Right lobe of liver (tissue), 6 donors: ENCODE data around the gene TCEA3. TPM values are rescaled to one million over a fixed set of nuclear protein-coding genes. Genes with fewer than 3 reads are reported as not detected.

ENCODE experiments used
- ATAC-seq, 4 donors: fragments of 200-7000 bp; cut with Tn5 transposase; one replicate each; pipeline ENCODE4 v1.9.1; 2020; ENCODE audit warnings: mild to moderate bottlenecking in 4 of 4, moderate library complexity in 4 of 4
- DNase-seq, 3 donors: peaks; one replicate each; pipeline ENCODE4 v3.0.0-alpha.2; 2020
- H3K27ac ChIP-seq, 3 donors: fragments of 200-600 bp; one replicate each; pipeline ENCODE4 v1.8.0; 2022
- H3K27me3 ChIP-seq, 2 donors: fragments of 200-600 bp; one replicate each; pipeline ENCODE4 v1.8.0; 2022
- H3K36me3 ChIP-seq, 4 donors: fragments of 200-600 bp; sonication (generic) in 1 of 4; one replicate each; pipeline versions ENCODE4 v1.5.1 to v1.8.0; 2017 to 2022; ENCODE audit warnings: control low read depth in 1 of 4
- H3K4me1 ChIP-seq, 4 donors: fragments of 200-600 bp; sonication (generic) in 1 of 4; one replicate each; pipeline versions ENCODE4 v1.5.1 to v1.8.0; 2017 to 2022; ENCODE audit warnings: control low read depth in 1 of 4
- H3K4me3 ChIP-seq, 3 donors: fragments of 200-600 bp; one replicate each; pipeline ENCODE4 v1.8.0; 2022
- H3K9me3 ChIP-seq, 4 donors: fragments of 200-600 bp; sonication (generic) in 1 of 4; one replicate each; pipeline versions ENCODE4 v1.5.1 to v1.8.0; 2017 to 2022; ENCODE audit warnings: control low read depth in 1 of 4
- CTCF ChIP-seq, 4 donors: fragments of 200-600 bp in 3 of 4; fragments of 450-650 bp in 1 of 4; IDR thresholded peaks; one replicate each; pipeline versions ENCODE4 v1.5.1 to v1.8.0; 2016 to 2022; ENCODE audit warnings: antibody characterized with exemption in 4 of 4, mild to moderate bottlenecking in 2 of 4
- POLR2A ChIP-seq: fragments of 450-650 bp; IDR thresholded peaks from one replicate; pipeline ENCODE4 v1.6.1; 2017; ENCODE audit warnings: antibody characterized with exemption, mild to moderate bottlenecking
- WGBS: methylation state at CpG from one replicate; pipeline ENCODE4 v1.1.6; 2018; ENCODE audit warnings: low coverage, low lambda C conversion rate; ENCODE audit not compliant: insufficient coverage; ENCODE audit errors: missing lambda C conversion rate; 5-methylcytosine and 5-hydroxymethylcytosine counted together
- intact Hi-C, 2 donors: fragments of 100-400 bp; cut with DNase I; formaldehyde crosslinking; loops; one replicate each; pipeline versions ENCODE4 v1.11.2 to v1.14.1; 2022
- total RNA-seq, 6 experiments: library from RNA; depleted of rRNA in 2 of 6; stranded (reverse); fragments of >200 nt in 2 of 6; fragmentation: NEBNext Ultra II Directional in 3 of 6; extraction: Animal tissue kit (Norgen Biotek cat#: 25700) in 3 of 6; gene quantifications; one replicate each; pipeline versions ENCODE4 v1.1.0 to v1.2.4, GENCODE V29; 2016 to 2023
- donor health status: DM: no; HTN: yes; CAD: no.
- donor health status: DM: no; HTN: no; CAD: no.
- donor health status: DM: no; HTN: no; CAD: no.
- donor health status: DM: no; HTN: yes; CAD: no.
- donor health status: DM: no; HTN: yes; CAD: no.

Gene TCEA3
- total RNA-seq, 6 experiments from 2014 or later, result 53.3 to 94.0 (median 63.2) TPM

DNA sequence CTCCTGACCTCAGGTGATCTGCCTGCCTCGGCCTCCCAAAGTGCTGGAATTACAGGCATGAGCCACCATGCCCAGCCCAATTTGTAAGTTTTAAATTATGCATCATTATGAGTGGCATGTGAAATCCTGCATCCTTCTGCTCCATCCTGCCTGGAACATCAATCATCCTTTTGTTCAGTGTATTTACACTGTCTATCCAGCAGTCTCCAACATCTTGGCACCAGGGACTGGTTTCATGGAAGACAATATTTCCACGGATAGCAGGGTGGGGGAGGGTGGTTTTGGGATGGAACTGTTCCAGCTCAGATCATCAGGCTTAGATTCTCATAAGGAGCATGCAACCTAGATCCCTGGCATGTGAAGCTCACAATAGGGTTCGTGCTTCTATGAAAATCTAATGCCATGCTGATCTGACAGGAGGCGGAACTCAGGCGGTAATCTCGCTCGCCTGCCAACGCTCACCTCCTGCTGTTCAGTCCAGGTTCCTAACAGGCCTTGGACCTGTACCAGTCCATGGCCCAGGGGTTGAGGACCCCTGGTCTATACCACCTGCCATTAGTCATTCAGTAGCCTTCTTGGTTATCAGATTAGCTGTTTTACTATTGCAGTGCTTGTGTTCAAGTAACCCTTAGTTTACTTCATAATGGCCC, 22.2 kb upstream of the TCEA3 start:
- no peak for DNase-seq
- no peak overlapping the region for H3K4me3 ChIP-seq
- 61% methylated on average over 3 of the region's 8 CpGs for WGBS
- H3K9me3 ChIP-seq, result no peaks in the 10 kb centered on the region
- TF ChIP-seq POLR2A, result no peak
- no peak for TF ChIP-seq CTCF (IDR thresholded peaks at IDR 0.05)
- no peaks in the 10 kb centered on the region for H3K27me3 ChIP-seq
- intact Hi-C loops, result no loop called here
- no peak for ATAC-seq
- H3K27ac ChIP-seq, result no peak overlapping the region
- peaks cover 0 to 5% (median 0%) of the 10 kb centered on the region in 4 donors for H3K36me3 ChIP-seq
- peaks cover 0 to 45% (median 9%) of the 10 kb centered on the region in 4 donors for H3K4me1 ChIP-seq

DNA sequence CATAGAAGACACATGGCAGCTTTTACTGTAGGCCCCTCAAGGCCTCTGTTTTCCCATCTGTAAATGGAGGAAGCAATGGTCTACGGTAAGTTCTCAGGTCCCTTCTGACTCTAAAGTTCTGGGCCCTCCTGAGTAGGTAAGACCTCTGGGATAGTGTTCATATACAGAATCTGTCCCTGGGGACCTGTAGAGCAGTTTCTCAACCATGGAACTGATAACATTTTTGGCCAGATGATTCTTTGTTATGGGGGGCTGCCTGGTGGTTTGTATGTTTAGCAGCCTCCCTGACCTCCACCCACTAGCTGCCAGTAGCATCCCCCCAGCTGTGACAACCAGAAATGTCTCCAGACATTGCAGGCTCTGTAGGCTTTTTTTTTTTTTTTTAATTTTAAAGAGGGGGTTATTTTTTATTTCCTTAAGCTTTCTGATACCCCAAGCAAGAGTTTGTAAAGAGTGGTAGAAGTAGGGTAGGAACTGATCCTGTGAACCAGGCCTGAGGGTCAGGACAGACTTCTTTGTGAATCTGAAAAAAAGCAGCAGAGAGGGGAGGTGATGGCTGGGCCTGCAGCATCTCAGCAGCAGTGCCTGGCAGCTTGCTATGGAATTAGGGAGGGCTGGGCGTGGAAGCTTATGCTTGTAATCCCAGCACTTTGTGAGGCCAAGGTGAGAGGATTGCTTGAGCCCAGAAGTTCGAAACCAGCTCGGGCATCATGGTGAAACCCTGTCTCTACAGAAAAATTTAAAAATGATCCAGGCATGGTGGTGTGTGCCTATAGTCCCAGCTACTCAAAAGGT, 20.2 kb upstream of the TCEA3 start:
- Histone ChIP-seq H3K4me1 (peaks cover 0 to 29% (median 3%) of the 10 kb centered on the region in 4 donors), H3K27ac (peak overlapping the region; percentile 59 to 82 (median 69)), H3K27me3 (no peaks in the 10 kb centered on the region), H3K36me3 (peaks cover 0 to 8% (median 0%) of the 10 kb centered on the region in 4 donors), H3K4me3 (peak overlapping the region; percentile 29 to 56 (median 54)), H3K9me3 (no peaks in the 10 kb centered on the region)
- ATAC-seq (peak; percentile 6 to 66 (median 22)), DNase-seq (no peak)
- TF ChIP-seq POLR2A, result no peak
- TF ChIP-seq CTCF (IDR thresholded peaks at IDR 0.05), result no peak
- 50% methylated on average over 2 of the region's 4 CpGs for WGBS
- intact Hi-C loops, result no loop called here

DNA sequence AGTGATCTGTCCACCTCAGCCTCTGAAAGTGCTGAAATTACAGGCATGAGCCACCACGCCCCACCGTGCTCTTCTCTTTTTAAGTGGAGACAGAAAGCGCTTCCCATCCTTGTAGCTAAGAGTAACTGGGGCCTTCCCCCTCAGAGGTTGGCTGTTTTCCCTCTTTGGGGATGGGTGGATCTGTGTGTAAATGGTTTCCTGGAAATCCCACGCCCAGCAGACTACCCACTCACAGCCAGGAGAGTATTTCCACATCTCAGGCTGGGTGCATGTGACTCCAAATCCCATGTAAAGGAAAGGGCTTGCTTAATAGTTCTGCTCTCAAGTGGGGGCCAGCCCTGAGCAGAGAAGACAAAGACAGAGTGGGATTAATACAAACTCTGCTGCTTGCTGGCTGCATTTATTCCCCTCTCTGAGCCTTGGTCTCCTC, 19.6 kb upstream of the TCEA3 start:
- Histone ChIP-seq H3K27me3 (no peaks in the 10 kb centered on the region), H3K36me3 (peaks cover 0 to 4% (median 0%) of the 10 kb centered on the region in 4 donors), H3K4me3 (peak overlapping the region; percentile 29 to 56 (median 54)), H3K9me3 (no peaks in the 10 kb centered on the region), H3K27ac (peak overlapping the region; percentile 59 to 82 (median 69)), H3K4me1 (peaks cover 0 to 29% (median 3%) of the 10 kb centered on the region in 4 donors)
- ATAC-seq, result peak; percentile 87 to 92 (median 90)
- peak; percentile 61 to 92 (median 86) for DNase-seq
- TF ChIP-seq CTCF (IDR thresholded peaks at IDR 0.05) (no peak), POLR2A (peak; percentile 66)
- intact Hi-C loops, result no loop called here
- 40% methylated on average over 4 of the region's 4 CpGs for WGBS

GRCh38 chr1:23442751-23443150, 18.2 kb upstream of the TCEA3 start:
- H3K4me3 ChIP-seq, result no peak overlapping the region
- H3K36me3 ChIP-seq, result peaks cover 0 to 3% (median 0%) of the 10 kb centered on the region in 4 donors
- no peak overlapping the region for H3K27ac ChIP-seq
- 90% methylated on average over 3 of the region's 3 CpGs for WGBS
- no peaks in the 10 kb centered on the region for H3K27me3 ChIP-seq
- DNase-seq (no peak), ATAC-seq (no peak)
- TF ChIP-seq CTCF (IDR thresholded peaks at IDR 0.05) (no peak), POLR2A (no peak)
- peaks cover 0 to 29% (median 3%) of the 10 kb centered on the region in 4 donors for H3K4me1 ChIP-seq
- intact Hi-C loops, result no loop called here
- H3K9me3 ChIP-seq, result no peaks in the 10 kb centered on the region
